Amniotic stem cell (primary cell): ENCODE data around the gene CDS2.

Experiments used
- DNase-seq: peaks from one replicate; lab custom pipeline; 2025; lab: John Stamatoyannopoulos, UW

CDS2 gene

GRCh38 chr20:5212907-5213487 is 86.2 kb downstream of the CDS2 start:
- DNase-seq = no peak

- no peak for DNase-seq
These were observed 88.0 kb downstream of the CDS2 start for GRCh38 chr20:5214826-5215225.

- no peak for DNase-seq
These were observed 89.0 kb downstream of the CDS2 start for GRCh38 chr20:5215672-5216304.

GRCh38 chr20:5216663-5217062 is 89.9 kb downstream of the CDS2 start:
- no peak for DNase-seq

GRCh38 chr20:5217616-5218015 is 90.8 kb downstream of the CDS2 start:
- DNase-seq = no peak

- DNase-seq = no peak
These were observed 93.7 kb downstream of the CDS2 start for GRCh38 chr20:5220321-5221060.

GRCh38 chr20:5221061-5221430 is 94.2 kb downstream of the CDS2 start:
- DNase-seq = no peak

- peak; percentile 63 for DNase-seq
These were observed 96.3 kb downstream of the CDS2 start for GRCh38 chr20:5222919-5223634.

- no peak for DNase-seq
These were observed 103.7 kb downstream of the CDS2 start for GRCh38 chr20:5230544-5230943.

GRCh38 chr20:5234158-5234557 is 107.3 kb downstream of the CDS2 start:
- DNase-seq = no peak

- no peak for DNase-seq
These were observed 108.2 kb downstream of the CDS2 start for GRCh38 chr20:5234978-5235377.
